Measurements from ENCODE around the gene SERPINE3. TPM values are rescaled to one million over a fixed set of nuclear protein-coding genes. Genes with fewer than 3 reads are reported as not detected.

SERPINE3 gene

DNA sequence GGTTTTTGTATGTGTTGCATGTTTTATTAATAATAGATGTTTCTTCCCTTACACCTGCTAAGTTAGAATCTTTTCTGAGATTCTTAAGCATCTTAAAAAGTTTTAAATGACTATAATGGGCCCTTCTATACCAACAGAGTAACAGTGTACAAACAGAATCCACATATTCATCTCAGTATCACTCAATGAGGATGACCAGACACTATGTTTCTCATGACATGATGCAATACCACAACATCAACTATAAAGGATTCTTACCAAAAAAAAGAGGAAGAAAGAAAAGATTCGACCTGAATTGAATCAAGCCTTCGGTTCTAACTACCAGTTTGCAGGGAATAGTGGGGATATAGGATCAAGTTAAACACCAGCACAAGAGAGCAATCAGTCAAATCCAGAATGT is 56.9 kb downstream of the SERPINE3 start:
- no peak overlapping the region for H4K8ac ChIP-seq (ENCODE audit: low read depth, low read length)
- no peak overlapping the region for H3K9ac ChIP-seq (ENCODE audit: low read length)
- no peak overlapping the region for H3K4ac ChIP-seq (ENCODE audit: low read depth, low read length)
- no peak overlapping the region for H3K18ac ChIP-seq (ENCODE audit: low read length)
- no peak overlapping the region for H3K27ac ChIP-seq (ENCODE audit: low read depth, low read length)
- no peaks in the 10 kb centered on the region for H3K27me3 ChIP-seq (ENCODE audit: insufficient read depth, low read length, poor library complexity)
- H3K23ac ChIP-seq (ENCODE audit: low read length), result no peak overlapping the region
- no peak overlapping the region for H3K4me2 ChIP-seq (ENCODE audit: low read length)
- no peak overlapping the region for H3K56ac ChIP-seq (ENCODE audit: low read length)
- no peak overlapping the region for H2BK5ac ChIP-seq (ENCODE audit: low read length)
- DNase-seq, result no peak
- H2BK15ac ChIP-seq (replicated peaks; ENCODE audit: low read depth), result no peak overlapping the region
- H3K4me1 ChIP-seq (ENCODE audit: control insufficient read depth, low read depth, low read length), result no peaks in the 10 kb centered on the region
- no peak overlapping the region for H4K5ac ChIP-seq (ENCODE audit: low read length)
- H3K36me3 ChIP-seq (ENCODE audit: control insufficient read depth, insufficient read depth, low read length), result no peaks in the 10 kb centered on the region
- peaks cover 12% of the 10 kb centered on the region for H3K79me2 ChIP-seq (ENCODE audit: control insufficient read depth, insufficient read depth, low read length)
- no peak overlapping the region for H3K4me3 ChIP-seq (ENCODE audit: low read length)
- H2BK120ac ChIP-seq (ENCODE audit: low read depth, low read length), result no peak overlapping the region
- H2AK5ac ChIP-seq (ENCODE audit: low read length), result no peak overlapping the region
- WGBS (ENCODE audit: extremely low coverage, insufficient coverage, low lambda C conversion rate), result no CpG with 5 or more reads among the region's 2 CpGs
- peaks cover 9% of the 10 kb centered on the region for H3K79me1 ChIP-seq (ENCODE audit: low read length)

GRCh38 chr13:51397262-51397941 is 57.9 kb downstream of the SERPINE3 start:
- H3K36me3 ChIP-seq (ENCODE audit: control insufficient read depth, insufficient read depth, low read length), result no peaks in the 10 kb centered on the region
- H3K18ac ChIP-seq (ENCODE audit: low read length), result no peak overlapping the region
- H3K27me3 ChIP-seq (ENCODE audit: insufficient read depth, low read length, poor library complexity), result no peaks in the 10 kb centered on the region
- no peak overlapping the region for H4K8ac ChIP-seq (ENCODE audit: low read depth, low read length)
- no peak overlapping the region for H3K4ac ChIP-seq (ENCODE audit: low read depth, low read length)
- H3K4me3 ChIP-seq (ENCODE audit: low read length), result no peak overlapping the region
- H2BK15ac ChIP-seq (replicated peaks; ENCODE audit: low read depth), result no peak overlapping the region
- no peak overlapping the region for H3K9ac ChIP-seq (ENCODE audit: low read length)
- no peak overlapping the region for H3K23ac ChIP-seq (ENCODE audit: low read length)
- no peak overlapping the region for H3K27ac ChIP-seq (ENCODE audit: low read depth, low read length)
- H4K5ac ChIP-seq (ENCODE audit: low read length), result no peak overlapping the region
- peaks cover 7% of the 10 kb centered on the region for H3K79me1 ChIP-seq (ENCODE audit: low read length)
- no peaks in the 10 kb centered on the region for H3K4me1 ChIP-seq (ENCODE audit: control insufficient read depth, low read depth, low read length)
- H3K4me2 ChIP-seq (ENCODE audit: low read length), result no peak overlapping the region
- no peak overlapping the region for H2AK5ac ChIP-seq (ENCODE audit: low read length)
- no peak overlapping the region for H2BK120ac ChIP-seq (ENCODE audit: low read depth, low read length)
- H2BK5ac ChIP-seq (ENCODE audit: low read length), result no peak overlapping the region
- DNase-seq, result peak; percentile 63
- no peak overlapping the region for H3K56ac ChIP-seq (ENCODE audit: low read length)
- H3K79me2 ChIP-seq (ENCODE audit: control insufficient read depth, insufficient read depth, low read length), result peaks cover 12% of the 10 kb centered on the region
- WGBS (ENCODE audit: extremely low coverage, insufficient coverage, low lambda C conversion rate), result no CpG with 5 or more reads among the region's 6 CpGs

GRCh38 chr13:51405176-51405575 is 65.7 kb downstream of the SERPINE3 start:
- no peak for DNase-seq
- Histone ChIP-seq H2BK15ac (replicated peaks; ENCODE audit: low read depth) (no peak overlapping the region), H3K18ac (ENCODE audit: low read length) (no peak overlapping the region), H3K27me3 (ENCODE audit: insufficient read depth, low read length, poor library complexity) (no peaks in the 10 kb centered on the region), H3K4me2 (ENCODE audit: low read length) (no peak overlapping the region), H3K79me1 (ENCODE audit: low read length) (peaks cover 9% of the 10 kb centered on the region), H4K8ac (ENCODE audit: low read depth, low read length) (no peak overlapping the region), H3K27ac (ENCODE audit: low read depth, low read length) (no peak overlapping the region), H3K79me2 (ENCODE audit: control insufficient read depth, insufficient read depth, low read length) (peaks cover 21% of the 10 kb centered on the region), H2BK5ac (ENCODE audit: low read length) (no peak overlapping the region), H4K5ac (ENCODE audit: low read length) (no peak overlapping the region), H3K4me1 (ENCODE audit: control insufficient read depth, low read depth, low read length) (no peaks in the 10 kb centered on the region), H3K4me3 (ENCODE audit: low read length) (no peak overlapping the region), H2BK120ac (ENCODE audit: low read depth, low read length) (no peak overlapping the region), H3K4ac (ENCODE audit: low read depth, low read length) (no peak overlapping the region), H3K9ac (ENCODE audit: low read length) (no peak overlapping the region), H3K23ac (ENCODE audit: low read length) (no peak overlapping the region), H3K56ac (ENCODE audit: low read length) (no peak overlapping the region), H3K36me3 (ENCODE audit: control insufficient read depth, insufficient read depth, low read length) (no peaks in the 10 kb centered on the region), H2AK5ac (ENCODE audit: low read length) (no peak overlapping the region)
- 100% methylated on average over 1 of the region's 2 CpGs for WGBS (ENCODE audit: extremely low coverage, insufficient coverage, low lambda C conversion rate)

DNA sequence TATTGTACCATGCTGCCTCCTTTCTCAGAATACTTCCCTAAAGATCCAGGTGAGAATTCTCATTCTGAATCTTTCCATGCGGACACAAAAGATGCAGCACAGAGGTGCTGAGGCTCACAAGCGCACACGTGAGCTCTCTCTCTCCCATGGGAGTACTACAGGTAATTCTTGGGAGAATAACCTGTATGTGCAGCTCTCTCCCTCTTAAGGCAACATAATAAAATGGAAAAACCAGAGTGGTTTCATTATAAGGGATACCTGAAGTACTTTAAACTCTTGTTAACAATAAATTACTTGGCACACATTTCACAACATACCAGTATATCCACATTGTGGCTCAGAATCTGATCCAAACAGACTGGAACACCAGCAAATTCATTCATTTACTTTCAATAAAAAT is 72.9 kb downstream of the SERPINE3 start:
- no peak overlapping the region for H2AK5ac ChIP-seq (ENCODE audit: low read length)

More for the DNA sequence above, 72.9 kb downstream of the SERPINE3 start:
- Histone ChIP-seq H3K9ac (ENCODE audit: low read length) (no peak overlapping the region), H3K79me1 (ENCODE audit: low read length) (peaks cover 4% of the 10 kb centered on the region), H3K23ac (ENCODE audit: low read length) (no peak overlapping the region), H2BK5ac (ENCODE audit: low read length) (no peak overlapping the region), H3K4me1 (ENCODE audit: control insufficient read depth, low read depth, low read length) (no peaks in the 10 kb centered on the region), H2BK15ac (replicated peaks; ENCODE audit: low read depth) (no peak overlapping the region), H3K4ac (ENCODE audit: low read depth, low read length) (no peak overlapping the region), H3K4me3 (ENCODE audit: low read length) (no peak overlapping the region), H4K8ac (ENCODE audit: low read depth, low read length) (no peak overlapping the region), H3K18ac (ENCODE audit: low read length) (no peak overlapping the region), H2BK120ac (ENCODE audit: low read depth, low read length) (no peak overlapping the region), H3K36me3 (ENCODE audit: control insufficient read depth, insufficient read depth, low read length) (no peaks in the 10 kb centered on the region), H4K5ac (ENCODE audit: low read length) (no peak overlapping the region), H3K79me2 (ENCODE audit: control insufficient read depth, insufficient read depth, low read length) (peaks cover 11% of the 10 kb centered on the region), H3K56ac (ENCODE audit: low read length) (no peak overlapping the region), H3K27me3 (ENCODE audit: insufficient read depth, low read length, poor library complexity) (no peaks in the 10 kb centered on the region), H3K27ac (ENCODE audit: low read depth, low read length) (no peak overlapping the region), H3K4me2 (ENCODE audit: low read length) (no peak overlapping the region)
- no peak for DNase-seq
- no CpG with 5 or more reads among the region's 3 CpGs for WGBS (ENCODE audit: extremely low coverage, insufficient coverage, low lambda C conversion rate)

Small RNAs within 50 kb of the gene (small RNA-seq; reads per million reads assigned to genes)
- gene MIR5693 (ENCODE audit: insufficient read depth), result not detected

Measured in mesendoderm (in vitro differentiated cells).